ENCODE data around the gene TBX15. TPM values are rescaled to one million over a fixed set of nuclear protein-coding genes. Genes with fewer than 3 reads are reported as not detected.

TBX15 gene
- total and polyA plus RNA-seq, 9 of the 15 experiments (the other 6 are each of a cell fraction or from before 2014, with no cell fraction given), result 0.03 to 3.4 (median 2.3) TPM

DNA sequence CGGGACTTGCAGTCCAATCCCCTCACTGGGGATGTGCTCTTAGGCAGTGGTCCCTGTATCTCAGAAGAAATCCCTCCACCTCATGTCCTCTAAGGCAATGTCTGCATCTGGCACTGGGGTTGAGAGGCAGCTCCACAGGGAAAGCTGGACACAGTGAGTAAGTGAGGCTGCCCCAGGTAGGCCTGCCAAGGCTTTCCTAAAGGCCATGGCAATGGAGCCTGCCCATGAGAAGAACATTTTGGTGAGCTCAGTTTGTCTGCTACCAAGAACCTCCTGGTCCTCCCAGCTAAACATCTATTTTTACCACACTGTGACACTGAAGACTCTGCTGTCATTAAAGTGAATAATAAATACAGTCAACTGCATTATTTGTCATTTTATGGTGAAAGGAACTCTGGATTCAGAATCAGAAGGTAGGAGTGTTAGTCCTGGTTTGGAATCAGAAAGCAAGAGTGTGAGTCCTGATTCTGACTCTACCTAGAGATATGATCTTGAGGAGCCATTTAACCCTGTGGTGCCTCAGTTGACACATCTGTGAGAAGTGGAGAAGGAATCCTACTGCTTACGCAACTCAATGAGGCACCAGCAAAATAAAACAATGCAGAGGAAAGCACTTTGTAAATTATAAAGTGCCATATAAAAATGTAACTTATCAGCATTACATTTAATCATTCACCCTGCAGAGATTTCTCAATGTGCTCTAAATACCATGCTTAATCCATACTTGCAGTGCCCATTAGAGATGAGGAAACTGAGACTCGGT is 41.0 kb downstream of the TBX15 start (continued):
- no peak for TF ChIP-seq FOXM1 (IDR thresholded peaks at IDR 0.05; ENCODE audit: low read depth)
- no peak for TF ChIP-seq FOXM1 (CRISPR knock-in tag; IDR thresholded peaks at IDR 0.05; ENCODE audit: low read depth)
- no peak for TF ChIP-seq FOSL1 (tag; conservative IDR thresholded peaks at IDR 0.05)
- no peak for TF ChIP-seq SMAD2 (IDR thresholded peaks at IDR 0.05; ENCODE audit: low read depth, low read length)
- 0 out of 2 replicates have a peak, but pooled peaks have one; percentile 43 for TF ChIP-seq ZNF354B (CRISPR knock-in tag; IDR thresholded peaks at IDR 0.05)

DNA sequence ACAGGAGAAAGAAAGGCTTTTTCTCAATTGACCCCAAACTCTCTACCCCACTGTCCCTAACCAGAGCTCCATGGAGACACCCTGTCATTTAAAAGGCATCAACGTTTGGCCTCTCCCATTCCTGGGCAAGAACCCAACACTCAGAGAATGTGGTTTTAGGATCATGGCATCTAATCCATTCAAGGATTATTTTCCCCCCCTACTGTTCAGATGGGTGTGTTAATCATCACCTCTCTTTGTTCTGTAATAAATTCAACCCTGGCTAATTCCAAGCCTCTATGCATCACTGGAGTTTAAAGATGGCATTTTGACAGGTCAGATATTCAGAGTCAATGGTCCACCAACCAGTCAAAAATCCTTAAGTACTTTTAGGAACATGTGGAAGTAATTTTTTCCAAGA is 42.7 kb downstream of the TBX15 start:
- POLR2A ChIA-PET, result no interaction called here
- Histone ChIP-seq H3K4me3 (no peak overlapping the region), H3K9me1 (ENCODE audit: control insufficient read depth, insufficient read depth, low read length) (no peaks in the 10 kb centered on the region), H3K27me3 (ENCODE audit: control insufficient read depth in 2 of 2, insufficient read depth in 2 of 2, low read length in 2 of 2) (no peaks in the 10 kb centered on the region), H2AFZ (ENCODE audit: low read depth, low read length) (no peak overlapping the region), H3K9ac (ENCODE audit: insufficient read depth in 1 of 2, low read depth in 2 of 2, low read length in 2 of 2) (no peak overlapping the region), H3K4me1 (replicated peaks in 1 of 2; ENCODE audit: control insufficient read depth in 2 of 2, insufficient read depth in 2 of 2, low read length in 2 of 2) (no peaks in the 10 kb centered on the region; a peak in 1 of 5 replicates), H3K27ac (ENCODE audit: extremely low read depth, low read depth, low read length) (no peak overlapping the region), H3K9me3 (replicated peaks; ENCODE audit: control insufficient read depth, insufficient read depth, low read depth, low read length) (no peaks in the 10 kb centered on the region), H3K4me2 (ENCODE audit: insufficient read depth, low read length) (no peak overlapping the region), H3K36me3 (ENCODE audit: control insufficient read depth, insufficient read depth, low read length) (no peaks in the 10 kb centered on the region), H4K20me1 (replicated peaks; ENCODE audit: control insufficient read depth, insufficient read depth, low read length) (no peaks in the 10 kb centered on the region), H3K79me2 (ENCODE audit: control insufficient read depth, insufficient read depth, low read length) (no peaks in the 10 kb centered on the region)
- FAIRE-seq (no peak), DNase-seq (ENCODE audit: extremely low read depth in 1 of 4, low spot score in 3 of 4) (no peak), ATAC-seq (no peak)
- WGBS (ENCODE audit: insufficient coverage, low coverage, missing lambda C conversion rate), result 0% methylated on average over 1 of the region's 1 CpG
- CTCF ChIA-PET (ENCODE audit: low intra/inter-chr PET ratio), result no interaction called here
- intact Hi-C loops (cut with micrococcal nuclease), result loop anchor here (5.0 kb wide), 1 partner anchor 52 kb away; no protein-coding TSS in a partner anchor
- in situ Hi-C loops (cut with MboI), result no loop called here
- no TSS peak for BruUV-seq (replicated peaks)
- TF ChIP-seq SPI1 (IDR thresholded peaks at IDR 0.05; ENCODE audit: borderline replicate concordance, low read depth, low read length), result no peak
- no peak for TF ChIP-seq ZNF263 (CRISPR knock-in tag; IDR thresholded peaks at IDR 0.05; ENCODE audit: borderline replicate concordance)
- no peak for TF ChIP-seq ZNF316 (IDR thresholded peaks at IDR 0.05)
- TF ChIP-seq DMBX1 (CRISPR knock-in tag; IDR thresholded peaks at IDR 0.05; ENCODE audit: borderline replicate concordance), result no peak
- TF ChIP-seq RBFOX2 (IDR thresholded peaks at IDR 0.05; ENCODE audit: low read depth, low read length), result no peak
- TF ChIP-seq PHF21A (IDR thresholded peaks at IDR 0.05; ENCODE audit: borderline replicate concordance, low read depth), result no peak
- TF ChIP-seq, protein P1, sequence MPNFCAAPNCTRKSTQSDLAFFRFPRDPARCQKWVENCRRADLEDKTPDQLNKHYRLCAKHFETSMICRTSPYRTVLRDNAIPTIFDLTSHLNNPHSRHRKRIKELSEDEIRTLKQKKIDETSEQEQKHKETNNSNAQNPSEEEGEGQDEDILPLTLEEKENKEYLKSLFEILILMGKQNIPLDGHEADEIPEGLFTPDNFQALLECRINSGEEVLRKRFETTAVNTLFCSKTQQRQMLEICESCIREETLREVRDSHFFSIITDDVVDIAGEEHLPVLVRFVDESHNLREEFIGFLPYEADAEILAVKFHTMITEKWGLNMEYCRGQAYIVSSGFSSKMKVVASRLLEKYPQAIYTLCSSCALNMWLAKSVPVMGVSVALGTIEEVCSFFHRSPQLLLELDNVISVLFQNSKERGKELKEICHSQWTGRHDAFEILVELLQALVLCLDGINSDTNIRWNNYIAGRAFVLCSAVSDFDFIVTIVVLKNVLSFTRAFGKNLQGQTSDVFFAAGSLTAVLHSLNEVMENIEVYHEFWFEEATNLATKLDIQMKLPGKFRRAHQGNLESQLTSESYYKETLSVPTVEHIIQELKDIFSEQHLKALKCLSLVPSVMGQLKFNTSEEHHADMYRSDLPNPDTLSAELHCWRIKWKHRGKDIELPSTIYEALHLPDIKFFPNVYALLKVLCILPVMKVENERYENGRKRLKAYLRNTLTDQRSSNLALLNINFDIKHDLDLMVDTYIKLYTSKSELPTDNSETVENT (CRISPR knock-in tag; IDR thresholded peaks at IDR 0.05), result no peak
- no peak for TF ChIP-seq FOSL1 (tag; conservative IDR thresholded peaks at IDR 0.05)
- no peak for TF ChIP-seq ZNF23 (CRISPR knock-in tag; IDR thresholded peaks at IDR 0.05)
- no peak for TF ChIP-seq ZNF75A (CRISPR knock-in tag; IDR thresholded peaks at IDR 0.05)
